HepG2 (cell line): ENCODE data around the gene VSIR. TPM values are rescaled to one million over a fixed set of nuclear protein-coding genes. Genes with fewer than 3 reads are reported as not detected.

Experiments used
- ATAC-seq: fragments of 200-7000 bp; cut with Tn5 transposase; 3 replicates; pipeline ENCODE4 v1.9.1; 2020; ENCODE audit warnings: mild to moderate bottlenecking, moderate library complexity
- BruUV-seq: library from RNA; stranded (reverse); fragments of 400-500 nt; replicated peaks from 2 replicates; lab custom pipeline; 2021; lab: Mats Ljungman, UMichigan
- CTCF ChIA-PET: fragments of 300-600 bp; formaldehyde crosslinking; extraction: SDS; loops from one replicate; lab custom pipeline; 2021; ENCODE audit warnings: low total read pairs, inconsistent platforms, low intra/inter-chr PET ratio; lab: Yijun Ruan, JAX
- POLR2A ChIA-PET: fragments of 350-600 bp; sonication (Branson Sonifier 250); formaldehyde crosslinking; loops from one replicate; lab custom pipeline; 2020; ENCODE audit warnings: antibody characterized with exemption, inconsistent platforms; lab: Yijun Ruan, JAX
- DNase-seq: peaks from one replicate; pipeline ENCODE4 v3.0.0-alpha.2; 2015; ENCODE audit warnings: low spot score
- FAIRE-seq: peaks from 3 replicates; lab custom pipeline; 2011; peaks lifted over from hg19 to GRCh38; lab: Jason Lieb, UNC
- H2AFZ ChIP-seq: one replicate; pipeline ENCODE4 v1.6.1; 2011; ENCODE audit warnings: low read length, inconsistent platforms
- H3K27ac ChIP-seq: fragments of 300-600 bp; 3 replicates; pipeline ENCODE4 v1.8.0; 2011; ENCODE audit warnings: mixed run types, mild to moderate bottlenecking, mixed read lengths, low read length, inconsistent platforms; ENCODE audit not compliant: insufficient read depth; ENCODE audit errors: extremely low read length
- H3K27me3 ChIP-seq, 2 experiments: fragments of 200-600 bp in 1 of 2; 2 replicates in 1 of 2; 3 replicates in 1 of 2; pipeline versions ENCODE4 v1.6.0 to v1.8.0; 2011; ENCODE audit warnings: low read length in 2 of 2, mild to moderate bottlenecking in 2 of 2, moderate library complexity in 2 of 2, inconsistent platforms in 1 of 2; ENCODE audit not compliant: insufficient read depth in 2 of 2, control insufficient read depth in 1 of 2
- H3K36me3 ChIP-seq, 2 experiments: fragments of 200-600 bp in 1 of 2; replicated peaks in 1 of 2; 2 replicates in 1 of 2; 3 replicates in 1 of 2; pipeline versions ENCODE4 v1.5.1 to v1.8.0; 2011; ENCODE audit warnings: low read length in 2 of 2, inconsistent platforms in 1 of 2; ENCODE audit not compliant: insufficient read depth in 2 of 2, control insufficient read depth in 1 of 2
- H3K4me1 ChIP-seq: 2 replicates; pipeline ENCODE4 v1.5.1; 2012; ENCODE audit warnings: low read length, inconsistent platforms; ENCODE audit not compliant: insufficient read depth
- H3K4me2 ChIP-seq: 2 replicates; pipeline ENCODE4 v1.6.0; 2011; ENCODE audit warnings: low read depth, low read length, inconsistent platforms
- H3K4me3 ChIP-seq, 3 experiments: fragments of 200-600 bp in 1 of 3; sonication (generic), shearing (Covaris generic) in 1 of 3; replicated peaks in 1 of 3; 2 replicates each; pipeline ENCODE4 v1.5.1; 2011 to 2016; ENCODE audit warnings: low read length in 3 of 3, inconsistent platforms in 2 of 3, low read depth in 2 of 3, mild to moderate bottlenecking in 2 of 3, control low read depth in 1 of 3, mixed read lengths in 1 of 3; ENCODE audit not compliant: insufficient read depth in 1 of 3
- H3K79me2 ChIP-seq: one replicate; pipeline ENCODE4 v1.6.1; 2011; ENCODE audit warnings: low read length, inconsistent platforms; ENCODE audit not compliant: insufficient read depth
- H3K9ac ChIP-seq: 2 replicates; pipeline ENCODE4 v1.6.0; 2011; ENCODE audit warnings: mild to moderate bottlenecking, low read depth, low read length, inconsistent platforms; ENCODE audit not compliant: insufficient read depth
- H3K9me3 ChIP-seq: 2 replicates; pipeline ENCODE4 v1.5.1; 2012; ENCODE audit warnings: mild to moderate bottlenecking, low read length
- H4K20me1 ChIP-seq: 2 replicates; pipeline ENCODE4 v1.6.0; 2011; ENCODE audit warnings: inconsistent platforms, mild to moderate bottlenecking, low read length, moderate library complexity; ENCODE audit not compliant: insufficient read depth
- AGO1 ChIP-seq: fragments of 200-400 bp; formaldehyde crosslinking; IDR thresholded peaks from 2 replicates; pipeline ENCODE4 v1.6.1; 2017; ENCODE audit warnings: mild to moderate bottlenecking, low read depth, low read length, moderate library complexity; ENCODE audit not compliant: poor library complexity, severe bottlenecking
- DPF2 ChIP-seq: sonication (generic); formaldehyde crosslinking; IDR thresholded peaks from 2 replicates; pipeline ENCODE4 v1.4.0; 2020; ENCODE audit warnings: mild to moderate bottlenecking, low read depth, missing genetic modification reagents, borderline replicate concordance
- GTF3A ChIP-seq: sonication (generic); formaldehyde crosslinking; conservative IDR thresholded peaks from 2 replicates; pipeline ENCODE4 v1.4.0; 2020; ENCODE audit warnings: mild to moderate bottlenecking, missing genetic modification reagents
- KLF16 ChIP-seq, 2 experiments: sonication (generic) in 1 of 2; formaldehyde crosslinking in 1 of 2; IDR thresholded peaks; 2 replicates each; pipeline versions ENCODE4 v1.6.1 to v1.8.0; 2016 to 2023; ENCODE audit warnings: missing genetic modification reagents in 2 of 2, missing compliant biosample characterization in 1 of 2
- MBD4 ChIP-seq: IDR thresholded peaks from 2 replicates; pipeline ENCODE4 v1.6.1; 2012; ENCODE audit warnings: low read length, inconsistent platforms, borderline replicate concordance
- MEIS2 ChIP-seq: sonication (generic); formaldehyde crosslinking; IDR thresholded peaks from 2 replicates; pipeline ENCODE4 v1.9.0; 2021; ENCODE audit warnings: mild to moderate bottlenecking, missing genetic modification reagents
- PAX8 ChIP-seq: sonication (generic); formaldehyde crosslinking; IDR thresholded peaks from 2 replicates; pipeline ENCODE4 v1.8.0; 2022; ENCODE audit warnings: mild to moderate bottlenecking, missing genetic modification reagents, borderline replicate concordance
- RNF2 ChIP-seq: fragments of 450-650 bp; conservative IDR thresholded peaks from 2 replicates; pipeline ENCODE4 v1.6.1; 2016; ENCODE audit warnings: low read depth
- RORA ChIP-seq: sonication (generic); formaldehyde crosslinking; IDR thresholded peaks from 2 replicates; pipeline ENCODE4 v1.5.0; 2020; ENCODE audit warnings: mild to moderate bottlenecking, missing genetic modification reagents, moderate library complexity
- ZKSCAN5 ChIP-seq: sonication (generic); formaldehyde crosslinking; IDR thresholded peaks from 2 replicates; pipeline ENCODE4 v1.5.1; 2020; ENCODE audit warnings: mild to moderate bottlenecking, missing genetic modification reagents
- ZNF101 ChIP-seq: sonication (generic); formaldehyde crosslinking; IDR thresholded peaks from 2 replicates; pipeline ENCODE4 v1.4.0; 2020; ENCODE audit warnings: mild to moderate bottlenecking, low read depth, missing genetic modification reagents, borderline replicate concordance
- ZNF569 ChIP-seq: sonication (generic); formaldehyde crosslinking; IDR thresholded peaks from 2 replicates; pipeline ENCODE4 v1.5.0; 2020; ENCODE audit warnings: mild to moderate bottlenecking, missing genetic modification reagents, moderate library complexity, borderline replicate concordance
- ZNF574 ChIP-seq: sonication (generic); formaldehyde crosslinking; IDR thresholded peaks from 2 replicates; pipeline ENCODE4 v1.4.0; 2020; ENCODE audit warnings: missing genetic modification reagents
- ZNF7 ChIP-seq: IDR thresholded peaks from 2 replicates; pipeline ENCODE4 v1.6.1; 2016; ENCODE audit warnings: missing biosample characterization, missing genetic modification reagents
- WGBS: methylation state at CpG from one replicate; pipeline ENCODE4 v1.1.6; 2017; ENCODE audit warnings: low lambda C conversion rate; 5-methylcytosine and 5-hydroxymethylcytosine counted together
- in situ Hi-C: cut with HindIII; loops from 2 replicates; pipeline ENCODE4 v1.10.0; 2017; ENCODE audit warnings: low pct_unique_long_range_greater_than_20kb; ENCODE audit not compliant: extremely low pct_ligation_motif_present
- intact Hi-C: fragments of 100-400 bp; cut with micrococcal nuclease; formaldehyde crosslinking; loops from one replicate; pipeline ENCODE4 v1.10.0; 2022; ENCODE audit not compliant: unreplicated experiment
- polyA plus RNA-seq, 8 experiments: library from polyadenylated mRNA; depleted of rRNA in 3 of 8; stranded (reverse) in 7 of 8; unstranded in 1 of 8; fragments of >200 nt; fragmentation: Illumina TruSeq in 4 of 8; extraction: Trizol in 4 of 8; gene quantifications; 2 replicates each; pipeline versions ENCODE4 v1.2.1 to v1.2.3, GENCODE V29; 2011 to 2016; ENCODE audit warnings: low read depth in 4 of 8, missing spikeins in 1 of 8, mixed read lengths in 1 of 8; ENCODE audit not compliant: insufficient read depth in 1 of 8
- total RNA-seq, 5 experiments: library from RNA; depleted of rRNA; stranded (reverse); fragments of >200 nt; fragmentation: Illumina TruSeq; extraction: Trizol; gene quantifications; 2 replicates each; pipeline ENCODE4 v1.2.3, GENCODE V29; 2016; ENCODE audit warnings: low read depth in 1 of 5
- TF ChIP-seq, protein P1 (sequence below): sonication (generic); formaldehyde crosslinking; IDR thresholded peaks from 2 replicates; pipeline ENCODE4 v1.4.0; 2020; ENCODE audit warnings: mild to moderate bottlenecking, missing genetic modification reagents, borderline replicate concordance
- TF ChIP-seq, protein P2 (sequence below): sonication (generic); formaldehyde crosslinking; IDR thresholded peaks from 2 replicates; pipeline ENCODE4 v1.4.0; 2020; ENCODE audit warnings: mild to moderate bottlenecking, low read depth, missing genetic modification reagents

VSIR gene
- total and polyA plus RNA-seq, 2 of the 13 experiments (the other 11 are each of a cell fraction or from before 2014, with no cell fraction given): 0.44 to 3.2 TPM

DNA sequence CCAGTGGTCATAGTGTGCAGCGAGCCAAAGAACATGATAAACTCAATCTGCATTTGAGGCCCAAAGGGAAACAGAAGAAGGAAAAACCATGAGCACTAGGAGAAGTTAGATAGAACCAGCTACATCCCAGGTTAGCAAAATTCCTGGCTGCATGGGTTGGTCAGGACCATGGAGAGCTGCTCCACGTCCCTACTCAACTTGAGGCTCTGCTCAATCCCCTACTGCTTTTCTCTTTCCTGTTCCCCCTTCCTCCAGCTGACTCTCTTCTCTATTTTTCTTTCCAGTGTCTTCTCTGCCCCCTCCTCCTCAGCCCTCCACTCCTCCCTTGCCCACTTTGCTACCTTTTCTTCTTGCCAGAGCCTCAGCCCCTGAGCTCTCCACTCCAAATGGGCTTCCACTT, 21.9 kb upstream of the VSIR start:
- H3K79me2 ChIP-seq: no peaks in the 10 kb centered on the region
- ChIA-PET POLR2A (no interaction called here), CTCF (no interaction called here)
- no peak overlapping the region for H3K9ac ChIP-seq
- peak; percentile 56 for FAIRE-seq
- no peaks in the 10 kb centered on the region for H4K20me1 ChIP-seq
- no peaks in the 10 kb centered on the region for H3K9me3 ChIP-seq
- no peak overlapping the region for H3K4me2 ChIP-seq
- no peak overlapping the region for H3K4me3 ChIP-seq
- H3K27ac ChIP-seq: no peak overlapping the region
- ATAC-seq: no peak
- whole genome bisulfite sequencing: 2% methylated on average over 2 of the region's 2 CpGs
- no peak for DNase-seq
- BruUV-seq: no TSS peak
- H3K36me3 ChIP-seq: no peaks in the 10 kb centered on the region
- in situ Hi-C loops: no loop called here
- peaks cover under 1 to 11% of the 10 kb centered on the region in 2 experiments; a peak in 3 of 5 replicates for H3K27me3 ChIP-seq
- H2AFZ ChIP-seq: no peak overlapping the region
- intact Hi-C loops: no loop called here
- H3K4me1 ChIP-seq: peaks cover 6% of the 10 kb centered on the region; the same call in 1 of the 2 replicates
- TF ChIP-seq KLF16 (CRISPR knock-in tag; IDR thresholded peaks at IDR 0.05): 0 out of 4 replicates have a peak, but pooled peaks of 1 of the 2 experiments have one; percentile 30
- no peak for TF ChIP-seq RNF2
- TF ChIP-seq, protein P1, sequence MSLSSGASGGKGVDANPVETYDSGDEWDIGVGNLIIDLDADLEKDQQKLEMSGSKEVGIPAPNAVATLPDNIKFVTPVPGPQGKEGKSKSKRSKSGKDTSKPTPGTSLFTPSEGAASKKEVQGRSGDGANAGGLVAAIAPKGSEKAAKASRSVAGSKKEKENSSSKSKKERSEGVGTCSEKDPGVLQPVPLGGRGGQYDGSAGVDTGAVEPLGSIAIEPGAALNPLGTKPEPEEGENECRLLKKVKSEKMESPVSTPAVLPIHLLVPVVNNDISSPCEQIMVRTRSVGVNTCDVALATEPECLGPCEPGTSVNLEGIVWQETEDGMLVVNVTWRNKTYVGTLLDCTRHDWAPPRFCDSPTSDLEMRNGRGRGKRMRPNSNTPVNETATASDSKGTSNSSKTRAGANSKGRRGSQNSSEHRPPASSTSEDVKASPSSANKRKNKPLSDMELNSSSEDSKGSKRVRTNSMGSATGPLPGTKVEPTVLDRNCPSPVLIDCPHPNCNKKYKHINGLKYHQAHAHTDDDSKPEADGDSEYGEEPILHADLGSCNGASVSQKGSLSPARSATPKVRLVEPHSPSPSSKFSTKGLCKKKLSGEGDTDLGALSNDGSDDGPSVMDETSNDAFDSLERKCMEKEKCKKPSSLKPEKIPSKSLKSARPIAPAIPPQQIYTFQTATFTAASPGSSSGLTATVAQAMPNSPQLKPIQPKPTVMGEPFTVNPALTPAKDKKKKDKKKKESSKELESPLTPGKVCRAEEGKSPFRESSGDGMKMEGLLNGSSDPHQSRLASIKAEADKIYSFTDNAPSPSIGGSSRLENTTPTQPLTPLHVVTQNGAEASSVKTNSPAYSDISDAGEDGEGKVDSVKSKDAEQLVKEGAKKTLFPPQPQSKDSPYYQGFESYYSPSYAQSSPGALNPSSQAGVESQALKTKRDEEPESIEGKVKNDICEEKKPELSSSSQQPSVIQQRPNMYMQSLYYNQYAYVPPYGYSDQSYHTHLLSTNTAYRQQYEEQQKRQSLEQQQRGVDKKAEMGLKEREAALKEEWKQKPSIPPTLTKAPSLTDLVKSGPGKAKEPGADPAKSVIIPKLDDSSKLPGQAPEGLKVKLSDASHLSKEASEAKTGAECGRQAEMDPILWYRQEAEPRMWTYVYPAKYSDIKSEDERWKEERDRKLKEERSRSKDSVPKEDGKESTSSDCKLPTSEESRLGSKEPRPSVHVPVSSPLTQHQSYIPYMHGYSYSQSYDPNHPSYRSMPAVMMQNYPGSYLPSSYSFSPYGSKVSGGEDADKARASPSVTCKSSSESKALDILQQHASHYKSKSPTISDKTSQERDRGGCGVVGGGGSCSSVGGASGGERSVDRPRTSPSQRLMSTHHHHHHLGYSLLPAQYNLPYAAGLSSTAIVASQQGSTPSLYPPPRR (CRISPR knock-in tag): no peak
- no peak for TF ChIP-seq ZNF101 (CRISPR knock-in tag)
- no peak for TF ChIP-seq AGO1
- peak; percentile 66; the same call in 1 of the 2 replicates for TF ChIP-seq MEIS2 (CRISPR knock-in tag)
- TF ChIP-seq ZNF7 (CRISPR knock-in tag): no peak
- TF ChIP-seq ZNF574 (CRISPR knock-in tag): peak; percentile 28; the same call in 1 of the 2 replicates
- TF ChIP-seq GTF3A: no peak
- no peak for TF ChIP-seq PAX8 (CRISPR knock-in tag)
- TF ChIP-seq DPF2 (CRISPR knock-in tag): no peak
- TF ChIP-seq ZKSCAN5: no peak
- TF ChIP-seq MBD4: no peak
- no peak for TF ChIP-seq ZNF569 (CRISPR knock-in tag)
- TF ChIP-seq, protein P2, sequence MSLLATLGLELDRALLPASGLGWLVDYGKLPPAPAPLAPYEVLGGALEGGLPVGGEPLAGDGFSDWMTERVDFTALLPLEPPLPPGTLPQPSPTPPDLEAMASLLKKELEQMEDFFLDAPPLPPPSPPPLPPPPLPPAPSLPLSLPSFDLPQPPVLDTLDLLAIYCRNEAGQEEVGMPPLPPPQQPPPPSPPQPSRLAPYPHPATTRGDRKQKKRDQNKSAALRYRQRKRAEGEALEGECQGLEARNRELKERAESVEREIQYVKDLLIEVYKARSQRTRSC (CRISPR knock-in tag): no peak
- TF ChIP-seq RORA: no peak
